GM20000 (cell line): ENCODE results near the gene AKNA.
"Not testable (repeated sequence)": the region's sequence is repeated elsewhere in the genome, so short reads cannot be mapped to it uniquely, and the experiment has no call there.

Experiments
- DNase-seq: peaks from one replicate; pipeline ENCODE4 v3.0.0; 2012; ENCODE audit warnings: low spot score
- TF ChIP-seq, protein P1 (sequence below): IDR thresholded peaks from 2 replicates; pipeline ENCODE4 v1.5.1; 2012; ENCODE audit warnings: mild to moderate bottlenecking, control low read depth; ENCODE audit errors: extremely low read depth, missing control alignments

Gene AKNA

DNA sequence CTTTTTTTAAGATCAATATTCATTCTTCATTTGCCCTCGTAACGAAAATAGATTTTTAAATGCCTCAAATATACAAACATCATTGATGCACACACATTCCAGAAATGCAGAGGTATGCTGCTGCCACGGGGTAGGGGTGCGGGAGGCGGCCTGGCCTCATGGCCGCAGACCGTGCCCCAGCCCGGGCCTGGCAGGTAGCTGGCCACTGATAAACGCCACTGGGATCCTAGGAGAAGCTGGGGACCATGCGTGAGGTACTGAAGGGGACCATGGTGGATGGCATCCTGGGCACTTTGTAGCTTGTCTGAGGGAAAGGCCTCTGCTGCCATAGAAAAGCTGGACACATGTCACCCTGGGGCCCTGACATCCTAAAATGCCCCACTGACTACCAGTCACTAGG lies 51.6 kb downstream of the AKNA start:
- DNase-seq = no peak
- TF ChIP-seq, protein P1, sequence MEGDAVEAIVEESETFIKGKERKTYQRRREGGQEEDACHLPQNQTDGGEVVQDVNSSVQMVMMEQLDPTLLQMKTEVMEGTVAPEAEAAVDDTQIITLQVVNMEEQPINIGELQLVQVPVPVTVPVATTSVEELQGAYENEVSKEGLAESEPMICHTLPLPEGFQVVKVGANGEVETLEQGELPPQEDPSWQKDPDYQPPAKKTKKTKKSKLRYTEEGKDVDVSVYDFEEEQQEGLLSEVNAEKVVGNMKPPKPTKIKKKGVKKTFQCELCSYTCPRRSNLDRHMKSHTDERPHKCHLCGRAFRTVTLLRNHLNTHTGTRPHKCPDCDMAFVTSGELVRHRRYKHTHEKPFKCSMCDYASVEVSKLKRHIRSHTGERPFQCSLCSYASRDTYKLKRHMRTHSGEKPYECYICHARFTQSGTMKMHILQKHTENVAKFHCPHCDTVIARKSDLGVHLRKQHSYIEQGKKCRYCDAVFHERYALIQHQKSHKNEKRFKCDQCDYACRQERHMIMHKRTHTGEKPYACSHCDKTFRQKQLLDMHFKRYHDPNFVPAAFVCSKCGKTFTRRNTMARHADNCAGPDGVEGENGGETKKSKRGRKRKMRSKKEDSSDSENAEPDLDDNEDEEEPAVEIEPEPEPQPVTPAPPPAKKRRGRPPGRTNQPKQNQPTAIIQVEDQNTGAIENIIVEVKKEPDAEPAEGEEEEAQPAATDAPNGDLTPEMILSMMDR = no peak

DNA sequence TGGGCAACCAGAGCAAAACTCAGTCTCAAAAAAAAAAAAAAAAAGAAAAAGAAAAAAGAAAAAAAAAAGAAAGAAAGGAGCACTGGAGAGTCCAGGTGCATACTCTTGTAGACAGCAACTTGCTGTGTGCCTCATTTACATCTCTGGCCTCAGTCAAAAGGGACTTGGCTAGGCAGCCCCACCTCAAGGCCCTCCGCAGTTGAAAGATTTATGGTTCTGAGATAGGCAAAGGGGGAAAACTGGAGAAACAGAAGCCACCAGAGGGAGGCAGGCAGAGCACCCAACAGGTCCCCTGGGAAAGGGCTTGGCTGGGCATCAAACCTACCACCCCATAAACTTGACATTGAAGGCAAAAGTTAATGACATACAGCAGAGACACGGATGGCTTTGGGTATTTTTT lies 52.0 kb downstream of the AKNA start:
- DNase-seq = no peak
- TF ChIP-seq, protein P1 = no peak

DNA sequence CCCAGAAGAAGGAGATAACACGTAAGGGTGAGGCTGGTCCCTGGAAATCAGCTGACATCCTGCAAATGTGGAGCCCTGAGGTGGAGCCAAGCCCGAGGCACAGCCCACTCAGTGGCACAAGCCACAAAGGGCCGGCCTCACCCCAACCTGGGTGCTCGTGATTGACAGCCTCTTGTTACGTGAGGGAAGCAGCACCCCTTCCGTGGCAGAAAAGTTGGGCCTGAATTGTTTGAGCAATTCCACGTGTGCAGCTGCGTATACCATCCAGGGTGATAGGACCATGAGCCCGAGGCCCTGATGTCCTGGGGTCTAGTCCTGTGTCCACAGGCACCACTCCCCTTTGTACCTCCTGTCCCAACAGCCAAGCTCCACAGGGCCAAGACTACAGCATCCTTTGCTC lies 53.3 kb downstream of the AKNA start:
- DNase-seq = no peak
- TF ChIP-seq, protein P1 = no peak

DNA sequence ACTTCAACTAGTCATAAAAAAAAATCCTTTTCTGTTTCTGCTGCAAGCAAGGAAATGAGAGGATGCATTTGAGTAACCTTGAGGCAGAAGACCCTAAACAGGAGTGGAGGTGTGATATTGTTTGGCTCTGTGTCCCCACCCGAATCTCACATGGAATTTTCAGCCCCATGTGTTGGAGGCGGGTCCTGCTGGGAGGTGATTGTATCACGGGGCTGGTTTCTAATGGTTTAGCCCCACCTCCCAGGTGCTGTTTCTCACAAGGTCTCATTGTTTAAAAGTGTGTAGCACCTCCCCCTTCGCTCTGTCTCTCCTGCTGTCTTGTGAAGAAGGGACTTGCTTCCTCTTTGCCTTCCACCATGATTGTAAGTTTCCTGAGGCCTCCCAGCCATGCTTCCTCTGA lies 54.1 kb downstream of the AKNA start:
- not testable (repeated sequence) for DNase-seq

DNA sequence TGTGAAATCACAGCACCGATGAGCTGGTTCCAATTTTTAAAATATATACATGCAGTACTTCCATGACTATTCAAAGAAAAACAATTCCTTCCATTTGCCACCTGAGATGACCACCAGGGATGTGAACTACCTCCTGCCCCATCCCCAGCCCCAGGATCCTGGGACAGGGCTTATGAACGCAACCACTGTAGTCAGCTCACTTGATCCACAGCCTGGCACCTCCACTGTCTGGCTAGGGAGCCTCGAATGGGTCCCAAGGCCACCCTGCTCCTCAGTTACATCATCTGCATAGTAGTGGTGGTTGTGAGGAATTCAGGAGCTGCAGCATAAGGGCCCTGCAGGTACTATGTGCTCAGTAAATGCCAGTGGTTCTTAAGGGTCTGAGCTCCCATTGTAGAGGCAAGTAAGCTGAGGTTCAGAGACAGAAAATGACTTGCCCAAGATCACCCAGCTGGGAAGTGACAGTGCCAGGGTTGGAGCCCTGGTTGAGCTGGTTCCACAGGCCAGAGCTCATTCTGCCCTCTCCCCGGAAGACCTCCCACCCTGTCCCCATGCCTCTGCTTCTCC lies 55.2 kb downstream of the AKNA start:
- not testable (repeated sequence) for DNase-seq

DNA sequence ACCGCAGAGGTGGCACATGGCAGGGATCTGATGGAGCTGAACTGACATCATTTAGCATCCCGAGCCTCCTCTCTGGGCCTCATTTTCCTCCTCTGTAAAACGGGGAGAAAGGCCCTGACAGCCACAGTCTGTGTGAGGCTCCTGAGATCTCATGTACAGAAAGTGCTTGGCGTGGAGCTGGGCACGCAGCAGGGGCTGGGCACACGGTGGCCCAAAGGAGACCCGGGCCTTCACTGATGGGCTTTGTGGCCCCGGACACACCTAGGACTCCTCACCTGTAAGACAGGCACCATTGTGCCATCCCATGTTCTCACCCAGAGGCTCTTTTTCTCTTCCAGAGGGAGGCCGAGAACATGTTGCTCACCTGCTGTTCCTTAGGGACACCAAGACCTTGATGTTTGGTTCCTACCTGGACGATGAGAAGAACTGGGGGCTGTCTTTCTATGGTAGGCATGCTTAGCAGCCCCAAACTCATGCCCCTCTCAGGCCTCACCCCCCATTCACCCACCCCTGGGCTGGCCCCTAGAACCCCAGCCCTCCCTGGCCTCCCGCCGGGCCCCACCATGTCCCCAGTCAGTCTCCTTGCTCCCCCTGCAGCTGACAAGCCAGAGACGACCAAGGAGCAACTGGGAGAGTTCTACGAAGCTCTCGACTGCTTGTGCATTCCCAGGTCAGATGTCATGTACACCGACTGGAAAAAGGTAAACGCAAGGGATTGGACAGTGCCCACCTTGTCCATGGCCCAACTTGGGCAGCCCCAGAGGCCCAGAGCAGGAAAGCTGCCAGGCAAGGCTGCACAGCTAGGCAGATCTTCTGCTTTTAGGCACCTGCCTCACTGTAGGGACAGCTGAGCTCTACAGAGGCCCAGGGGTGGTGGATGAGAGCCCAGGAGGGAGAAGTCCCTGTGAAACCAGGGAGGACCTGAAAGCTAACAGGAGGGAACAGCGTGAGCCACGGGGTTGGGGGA lies 56.3 kb downstream of the AKNA start:
- DNase-seq = not testable (repeated sequence)

DNA sequence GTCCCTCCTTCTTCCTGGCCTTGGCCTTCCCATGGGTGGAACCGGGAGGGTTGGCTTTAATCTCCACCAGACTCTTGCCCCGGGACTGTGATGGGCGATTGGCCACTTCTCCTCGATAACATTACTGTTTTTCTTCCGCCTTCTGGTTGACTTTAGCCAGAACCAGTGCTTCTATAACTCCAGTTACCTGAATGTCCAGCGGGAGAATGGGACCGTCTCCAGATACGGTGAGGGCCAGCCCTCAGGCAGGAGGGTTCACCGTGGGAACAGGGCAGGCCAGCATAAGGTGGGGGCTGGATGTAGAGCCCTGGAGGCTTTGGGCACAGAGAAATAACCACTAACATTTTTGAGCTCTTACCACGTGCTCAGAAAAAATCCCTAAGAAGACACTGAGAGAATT lies 57.1 kb downstream of the AKNA start:
- DNase-seq = no peak
- TF ChIP-seq, protein P1 = no peak

DNA sequence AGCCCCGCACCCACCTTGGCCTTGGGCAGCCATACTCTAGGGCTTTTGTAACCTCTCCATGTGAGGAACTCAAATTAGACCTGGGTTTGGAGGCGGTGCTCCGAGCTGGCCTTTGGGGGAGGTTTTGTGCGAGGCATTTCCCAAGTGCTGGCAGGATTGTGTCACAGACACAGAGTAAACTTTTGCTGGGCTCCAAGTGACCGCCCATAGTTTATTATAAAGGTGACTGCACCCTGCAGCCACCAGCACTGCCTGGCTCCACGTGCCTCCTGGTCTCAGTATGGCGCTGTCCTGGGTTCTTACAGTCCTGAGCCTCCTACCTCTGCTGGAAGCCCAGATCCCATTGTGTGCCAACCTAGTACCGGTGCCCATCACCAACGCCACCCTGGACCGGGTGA lies 58.2 kb downstream of the AKNA start, which contains the start of gene ORM2:
TSS of gene ORM2 (plus strand) at position 245 of the 398 bp plus-strand sequence. CDS start at position 281, 36 bp downstream.
- not testable (repeated sequence) for DNase-seq

DNA sequence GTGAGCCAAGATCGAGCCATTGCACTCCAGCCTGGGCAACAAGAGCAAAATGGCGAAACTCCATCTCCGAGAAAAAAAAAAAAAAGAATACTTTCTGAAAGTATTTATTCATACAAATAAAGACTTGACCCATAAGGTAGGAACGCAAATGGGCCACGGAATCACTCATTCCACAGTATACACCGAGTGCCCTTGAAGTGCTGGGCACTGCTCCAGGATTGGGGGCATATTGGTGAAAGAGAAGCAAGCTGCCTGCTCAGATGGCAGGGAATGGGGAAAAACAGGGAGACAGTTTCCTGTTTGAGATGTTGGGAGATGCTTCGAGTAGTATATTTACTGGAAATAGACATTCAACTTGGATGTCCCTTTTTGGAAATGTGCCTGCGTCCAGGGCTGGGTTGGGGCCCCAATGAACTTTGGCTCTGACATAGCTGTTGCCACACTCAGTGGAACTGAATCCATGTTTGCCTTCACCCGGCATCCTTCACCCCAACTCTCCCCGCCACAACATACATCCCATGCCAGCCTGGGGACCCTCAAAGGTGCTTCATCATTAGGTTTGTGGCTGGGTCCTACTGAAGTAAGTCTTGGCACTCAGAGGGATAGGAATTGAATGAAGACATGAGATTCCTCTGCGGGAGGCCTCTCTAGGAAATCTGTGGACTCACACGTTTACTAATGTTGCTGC lies 58.7 kb downstream of the AKNA start:
- not testable (repeated sequence) for DNase-seq

DNA sequence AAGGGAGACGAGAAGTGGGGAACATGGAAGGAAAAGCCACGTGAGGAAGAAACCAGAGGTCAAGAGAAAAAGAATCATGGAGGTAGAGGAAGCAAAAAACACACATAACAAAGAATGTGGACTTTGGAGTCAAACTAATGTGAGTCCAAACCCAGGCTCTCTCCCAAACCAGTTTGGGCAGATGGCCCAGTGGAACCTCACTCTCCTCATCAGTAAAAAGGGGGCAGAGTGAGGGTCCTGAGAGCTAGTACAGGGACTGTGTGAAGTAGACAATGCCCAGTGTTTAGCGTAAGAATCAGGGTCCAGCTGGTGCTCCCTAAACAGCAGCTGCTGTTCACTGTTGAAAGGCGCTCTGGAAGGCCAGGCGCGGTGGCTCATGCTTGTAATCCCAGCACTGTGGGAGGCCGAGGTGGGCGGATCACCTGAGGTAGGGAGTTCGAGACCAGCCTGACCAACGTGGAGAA lies 59.4 kb downstream of the AKNA start:
- not testable (repeated sequence) for DNase-seq
